Measurements from ENCODE around the gene TIMD4.

GRCh38 chr5:156883316-156883875 lies 79.6 kb downstream of the TIMD4 start:
- TF ChIP-seq, protein P1, sequence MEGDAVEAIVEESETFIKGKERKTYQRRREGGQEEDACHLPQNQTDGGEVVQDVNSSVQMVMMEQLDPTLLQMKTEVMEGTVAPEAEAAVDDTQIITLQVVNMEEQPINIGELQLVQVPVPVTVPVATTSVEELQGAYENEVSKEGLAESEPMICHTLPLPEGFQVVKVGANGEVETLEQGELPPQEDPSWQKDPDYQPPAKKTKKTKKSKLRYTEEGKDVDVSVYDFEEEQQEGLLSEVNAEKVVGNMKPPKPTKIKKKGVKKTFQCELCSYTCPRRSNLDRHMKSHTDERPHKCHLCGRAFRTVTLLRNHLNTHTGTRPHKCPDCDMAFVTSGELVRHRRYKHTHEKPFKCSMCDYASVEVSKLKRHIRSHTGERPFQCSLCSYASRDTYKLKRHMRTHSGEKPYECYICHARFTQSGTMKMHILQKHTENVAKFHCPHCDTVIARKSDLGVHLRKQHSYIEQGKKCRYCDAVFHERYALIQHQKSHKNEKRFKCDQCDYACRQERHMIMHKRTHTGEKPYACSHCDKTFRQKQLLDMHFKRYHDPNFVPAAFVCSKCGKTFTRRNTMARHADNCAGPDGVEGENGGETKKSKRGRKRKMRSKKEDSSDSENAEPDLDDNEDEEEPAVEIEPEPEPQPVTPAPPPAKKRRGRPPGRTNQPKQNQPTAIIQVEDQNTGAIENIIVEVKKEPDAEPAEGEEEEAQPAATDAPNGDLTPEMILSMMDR (IDR thresholded peaks at IDR 0.05; ENCODE audit: poor library complexity, severe bottlenecking) = no peak
- no peak for TF ChIP-seq POLR2AphosphoS5 (IDR thresholded peaks at IDR 0.05)
- TF ChIP-seq EP300 (conservative IDR thresholded peaks at IDR 0.05; ENCODE audit: poor library complexity, severe bottlenecking) = no peak
- TF ChIP-seq EZH2 (IDR thresholded peaks at IDR 0.05; ENCODE audit: borderline replicate concordance, insufficient read depth, low read length, poor library complexity, severe bottlenecking) = no peak
- TF ChIP-seq RAD21 (conservative IDR thresholded peaks at IDR 0.05) = no peak
- TF ChIP-seq REST (IDR thresholded peaks at IDR 0.05; ENCODE audit: borderline replicate concordance) = no peak
- TF ChIP-seq MXI1 (conservative IDR thresholded peaks at IDR 0.05; ENCODE audit: poor library complexity, severe bottlenecking) = no peak
- no peak for TF ChIP-seq TAF1 (IDR thresholded peaks at IDR 0.05; ENCODE audit: low read depth)
- TF ChIP-seq SMC3 (conservative IDR thresholded peaks at IDR 0.05; ENCODE audit: poor library complexity) = no peak

Data from neural cell (in vitro differentiated cells).